ENCODE measurements around the gene HBA2.

DNA sequence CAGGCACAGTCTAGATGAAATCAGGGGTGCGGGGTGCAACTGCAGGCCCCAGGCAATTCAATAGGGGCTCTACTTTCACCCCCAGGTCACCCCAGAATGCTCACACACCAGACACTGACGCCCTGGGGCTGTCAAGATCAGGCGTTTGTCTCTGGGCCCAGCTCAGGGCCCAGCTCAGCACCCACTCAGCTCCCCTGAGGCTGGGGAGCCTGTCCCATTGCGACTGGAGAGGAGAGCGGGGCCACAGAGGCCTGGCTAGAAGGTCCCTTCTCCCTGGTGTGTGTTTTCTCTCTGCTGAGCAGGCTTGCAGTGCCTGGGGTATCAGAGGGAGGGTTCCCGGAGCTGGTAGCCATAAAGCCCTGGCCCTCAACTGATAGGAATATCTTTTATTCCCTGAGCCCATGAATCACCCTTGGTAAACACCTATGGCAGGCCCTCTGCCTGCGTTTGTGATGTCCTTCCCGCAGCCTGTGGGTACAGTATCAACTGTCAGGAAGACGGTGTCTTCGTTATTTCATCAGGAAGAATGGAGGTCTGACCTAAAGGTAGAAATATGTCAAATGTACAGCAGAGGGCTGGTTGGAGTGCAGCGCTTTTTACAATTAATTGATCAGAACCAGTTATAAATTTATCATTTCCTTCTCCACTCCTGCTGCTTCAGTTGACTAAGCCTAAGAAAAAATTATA is 5.4 kb downstream of the HBA2 start:
- TF ChIP-seq, protein P1, sequence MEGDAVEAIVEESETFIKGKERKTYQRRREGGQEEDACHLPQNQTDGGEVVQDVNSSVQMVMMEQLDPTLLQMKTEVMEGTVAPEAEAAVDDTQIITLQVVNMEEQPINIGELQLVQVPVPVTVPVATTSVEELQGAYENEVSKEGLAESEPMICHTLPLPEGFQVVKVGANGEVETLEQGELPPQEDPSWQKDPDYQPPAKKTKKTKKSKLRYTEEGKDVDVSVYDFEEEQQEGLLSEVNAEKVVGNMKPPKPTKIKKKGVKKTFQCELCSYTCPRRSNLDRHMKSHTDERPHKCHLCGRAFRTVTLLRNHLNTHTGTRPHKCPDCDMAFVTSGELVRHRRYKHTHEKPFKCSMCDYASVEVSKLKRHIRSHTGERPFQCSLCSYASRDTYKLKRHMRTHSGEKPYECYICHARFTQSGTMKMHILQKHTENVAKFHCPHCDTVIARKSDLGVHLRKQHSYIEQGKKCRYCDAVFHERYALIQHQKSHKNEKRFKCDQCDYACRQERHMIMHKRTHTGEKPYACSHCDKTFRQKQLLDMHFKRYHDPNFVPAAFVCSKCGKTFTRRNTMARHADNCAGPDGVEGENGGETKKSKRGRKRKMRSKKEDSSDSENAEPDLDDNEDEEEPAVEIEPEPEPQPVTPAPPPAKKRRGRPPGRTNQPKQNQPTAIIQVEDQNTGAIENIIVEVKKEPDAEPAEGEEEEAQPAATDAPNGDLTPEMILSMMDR (IDR thresholded peaks at IDR 0.05; ENCODE audit: low read depth, low read length): no peak
- TF ChIP-seq POLR2A (IDR thresholded peaks at IDR 0.05; ENCODE audit: extremely low read depth, insufficient read length): no peak
- no peak for TF ChIP-seq MYC (IDR thresholded peaks at IDR 0.05; ENCODE audit: low read depth, low read length)
- TF ChIP-seq MAX (IDR thresholded peaks at IDR 0.05; ENCODE audit: low read depth, low read length): no peak

All from NB4 (cell line).